LoVo (cell line): ENCODE results near the gene LRATD1.
"Not testable (repeated sequence)": the region's sequence is repeated elsewhere in the genome, so short reads cannot be mapped to it uniquely, and the experiment has no call there.

Experiments
- DNase-seq: peaks from one replicate; pipeline ENCODE4 v3.0.0-alpha.2; 2016; ENCODE audit warnings: low spot score

The LRATD1 gene, protein sequence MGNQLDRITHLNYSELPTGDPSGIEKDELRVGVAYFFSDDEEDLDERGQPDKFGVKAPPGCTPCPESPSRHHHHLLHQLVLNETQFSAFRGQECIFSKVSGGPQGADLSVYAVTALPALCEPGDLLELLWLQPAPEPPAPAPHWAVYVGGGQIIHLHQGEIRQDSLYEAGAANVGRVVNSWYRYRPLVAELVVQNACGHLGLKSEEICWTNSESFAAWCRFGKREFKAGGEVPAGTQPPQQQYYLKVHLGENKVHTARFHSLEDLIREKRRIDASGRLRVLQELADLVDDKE

DNA sequence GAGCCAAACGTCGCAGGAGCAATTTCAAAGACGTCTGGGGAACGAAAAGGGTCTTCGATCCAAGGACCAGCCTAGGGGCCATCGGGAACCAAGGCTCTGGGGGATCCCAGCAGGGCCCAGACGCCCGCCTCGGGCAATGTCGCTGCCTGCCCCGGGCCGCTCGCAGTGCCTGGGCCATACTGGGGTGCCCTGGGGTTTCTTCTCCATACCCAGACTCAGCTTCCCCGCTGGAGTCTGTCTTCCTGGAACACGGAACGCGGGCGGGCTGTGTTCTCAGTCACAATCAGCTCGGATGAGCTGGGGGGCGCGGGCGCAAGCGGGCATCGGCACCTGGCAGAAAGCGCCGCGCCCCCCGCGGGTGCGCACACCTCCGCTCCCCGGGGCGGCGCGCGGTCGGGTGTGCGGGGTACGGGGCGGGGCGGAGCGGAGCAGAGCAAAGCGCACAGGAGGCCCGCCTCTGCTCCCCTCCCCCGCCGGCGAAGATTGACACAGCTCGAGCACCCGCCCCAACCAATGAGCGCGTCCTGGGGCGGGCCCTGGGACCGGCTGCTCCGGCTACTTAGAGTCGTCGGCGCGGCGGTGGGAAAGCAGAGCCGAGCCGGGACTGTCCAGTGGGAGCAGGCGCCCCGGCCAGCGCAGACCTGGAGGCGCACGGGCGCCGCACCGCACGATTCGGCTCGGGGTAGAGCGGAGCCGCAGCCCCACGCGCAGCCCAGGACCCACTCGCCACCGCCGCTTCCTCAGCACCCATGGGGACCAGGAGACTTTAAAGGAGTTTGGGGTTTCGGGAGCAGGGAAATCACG, at the start of gene LRATD1:
Gene LRATD1 (plus strand): TSS at position 585 of the 804 bp plus-strand sequence. CDS start 1,263 bp downstream, outside the sequence.
- peak; percentile 54 for DNase-seq

GRCh38 chr2:14583059-14583458, 49.5 kb upstream of the LRATD1 start:
- DNase-seq = no peak

- no peak for DNase-seq
These were observed 48.7 kb upstream of the LRATD1 start for GRCh38 chr2:14583802-14584201.

DNA sequence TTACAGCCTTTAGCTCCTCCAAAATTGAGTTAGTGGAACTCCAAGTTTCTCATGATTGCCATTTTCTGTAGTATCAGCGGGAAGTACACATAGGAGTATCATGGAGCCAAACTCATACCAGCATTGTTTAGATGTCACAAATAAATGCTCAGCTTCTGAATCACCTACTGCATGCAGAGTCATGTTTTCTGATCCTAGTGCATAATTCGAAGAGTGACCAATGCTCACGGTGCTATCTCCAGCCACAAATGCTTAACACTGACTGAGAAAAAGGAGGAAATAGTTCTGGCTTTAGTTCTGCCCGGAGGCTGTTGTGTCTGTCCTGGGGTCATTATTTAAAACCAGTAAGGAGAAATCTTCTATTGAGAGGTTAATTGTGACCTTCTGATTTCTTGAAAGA, 45.4 kb upstream of the LRATD1 start:
- DNase-seq = peak; percentile 19

DNA sequence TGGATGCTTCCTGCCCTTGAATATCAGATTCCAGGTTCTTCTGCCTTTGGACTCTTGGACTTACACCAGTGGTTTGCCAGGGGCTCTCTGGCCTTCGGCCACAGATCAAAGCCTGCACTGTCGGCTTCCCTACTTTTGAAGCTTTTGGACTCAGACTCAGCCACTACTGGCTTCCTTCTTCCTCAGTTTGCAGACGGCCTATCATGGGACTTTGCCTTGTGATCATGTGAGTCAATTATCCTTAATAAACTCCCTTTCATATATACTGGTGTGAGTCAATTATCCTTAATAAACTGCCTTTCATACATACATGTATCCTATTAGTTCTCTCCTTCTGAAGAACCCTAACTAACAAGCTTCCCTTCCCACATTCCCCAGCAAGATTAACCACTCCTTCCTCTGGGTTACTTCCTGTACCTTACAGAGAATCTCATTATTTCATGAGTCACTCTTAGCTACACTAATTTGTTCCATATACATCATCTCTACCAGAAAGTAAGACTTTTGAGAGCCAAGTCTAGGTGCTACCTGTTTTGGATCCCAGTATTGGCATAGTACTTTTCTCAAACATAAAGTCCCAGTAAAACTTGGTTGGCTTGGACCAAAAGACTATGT, 31.3 kb upstream of the LRATD1 start:
- DNase-seq = peak; percentile 22

- DNase-seq = no peak
These were observed 30.2 kb upstream of the LRATD1 start for GRCh38 chr2:14602309-14602708.

DNA sequence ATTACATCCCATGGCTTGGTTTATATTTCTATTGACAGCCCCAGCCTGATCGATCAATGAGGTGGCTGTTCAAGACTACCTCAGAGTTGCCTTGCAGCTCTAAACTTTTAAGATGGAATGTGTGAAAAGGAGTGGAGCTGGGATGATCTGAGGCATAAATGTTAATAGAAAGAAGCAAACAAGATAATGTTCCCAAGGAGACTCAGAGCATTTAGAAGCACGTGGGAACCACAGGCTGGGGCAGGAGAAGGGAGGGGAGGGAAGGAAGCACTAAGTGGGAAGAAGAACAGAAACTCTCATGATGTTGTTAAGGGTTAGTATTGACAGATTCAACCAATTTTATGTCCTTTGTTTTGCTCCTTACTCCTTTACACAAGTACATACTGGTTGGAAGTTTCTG, 28.8 kb upstream of the LRATD1 start:
- no peak for DNase-seq

DNA sequence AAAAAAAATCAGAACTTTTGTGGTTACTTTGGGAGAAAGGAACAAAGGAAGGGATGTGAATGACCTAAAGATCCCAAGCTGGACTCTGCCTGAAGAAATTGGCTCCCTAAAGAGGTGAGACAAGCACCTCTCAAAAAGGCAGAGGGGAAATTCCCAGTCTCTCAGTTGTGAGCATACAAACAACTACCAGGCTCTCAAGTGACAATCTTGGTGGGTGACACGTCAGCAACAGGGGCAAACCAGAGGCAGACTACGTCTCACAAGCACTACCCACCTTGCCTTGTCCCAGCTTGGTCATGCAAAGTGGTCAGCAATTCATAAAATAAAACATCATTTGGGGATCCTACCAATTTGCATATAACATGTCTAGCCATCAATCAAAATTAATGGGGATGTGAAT, 24.3 kb upstream of the LRATD1 start:
- no peak for DNase-seq

GRCh38 chr2:14614017-14614416, 18.5 kb upstream of the LRATD1 start:
- no peak for DNase-seq

DNA sequence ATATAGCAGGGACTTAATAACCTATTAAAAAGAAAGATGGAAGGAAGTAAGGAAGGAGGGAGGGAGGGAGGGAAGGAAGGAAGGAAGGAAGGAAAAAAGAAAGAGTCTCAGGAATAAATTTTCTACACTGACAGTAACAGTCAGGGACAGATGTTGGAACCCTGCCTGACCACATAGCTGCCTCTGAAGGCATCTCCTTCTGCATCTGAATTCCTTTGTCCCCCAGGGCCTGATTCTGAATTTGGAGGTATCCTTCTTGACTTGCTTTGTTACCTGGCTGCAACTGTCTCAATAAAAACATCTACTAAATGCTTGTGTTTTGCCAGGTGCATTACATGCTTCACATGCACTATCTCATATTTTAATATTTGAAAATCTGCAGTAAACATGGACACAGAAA, 17.4 kb upstream of the LRATD1 start:
- no peak for DNase-seq

- no peak for DNase-seq
These were observed 16.8 kb upstream of the LRATD1 start for GRCh38 chr2:14615760-14616159.

DNA sequence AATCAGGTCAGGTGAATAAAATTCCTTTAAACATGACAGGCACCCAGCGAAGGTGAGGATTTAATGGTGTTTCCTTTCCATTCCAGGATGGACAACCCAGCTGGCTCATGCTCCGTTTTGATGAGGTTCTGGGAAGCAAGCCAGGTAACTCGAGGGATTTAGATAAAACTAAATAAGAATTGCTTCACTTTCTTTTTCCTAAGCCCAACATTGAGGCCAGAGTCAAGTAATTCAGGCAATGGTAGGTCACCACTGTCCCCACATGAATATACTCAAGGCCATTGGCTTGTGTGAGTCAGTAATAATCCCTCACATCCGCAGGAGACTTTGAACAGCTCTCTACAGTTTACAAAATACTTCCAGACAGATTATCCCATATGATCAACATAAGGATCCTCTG, 16.2 kb upstream of the LRATD1 start:
- no peak for DNase-seq

DNA sequence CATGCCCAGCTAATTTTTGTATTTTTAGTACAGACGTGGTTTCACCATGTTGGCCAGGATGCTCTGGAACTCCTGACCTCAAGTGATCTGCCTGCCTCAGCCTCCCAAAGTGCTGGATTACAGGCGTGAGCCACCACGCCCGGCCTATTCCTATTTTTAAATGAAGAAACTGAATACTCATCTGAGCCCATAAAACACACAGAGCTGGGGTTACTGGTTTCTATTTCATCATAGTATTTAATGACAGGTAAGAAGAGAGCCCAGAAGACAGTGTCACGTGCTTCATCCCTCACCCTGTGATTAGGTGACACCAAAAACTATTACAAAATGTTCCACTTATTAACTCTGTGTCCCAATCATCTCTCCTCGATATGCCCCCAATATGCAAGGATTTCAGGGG, 15.6 kb upstream of the LRATD1 start:
- DNase-seq = no peak

DNA sequence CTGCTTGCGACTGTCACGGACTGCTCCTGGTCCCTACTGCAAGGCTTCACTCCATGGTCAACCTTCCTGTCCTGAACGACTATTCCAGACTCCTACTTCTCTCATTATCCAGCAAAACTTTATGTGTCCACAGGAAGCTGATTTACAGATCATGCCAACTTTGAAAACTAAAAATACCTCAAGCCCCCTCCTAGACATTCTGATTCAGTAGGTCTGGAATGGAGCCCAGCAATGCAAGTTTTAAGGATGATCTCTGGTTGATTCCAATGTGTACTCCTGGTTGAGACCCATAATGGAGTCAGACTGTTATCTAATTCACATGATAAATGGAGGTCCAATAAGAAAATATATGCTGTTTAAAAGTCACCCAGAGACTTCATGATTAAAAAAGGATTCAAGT, 13.1 kb upstream of the LRATD1 start:
- no peak for DNase-seq

GRCh38 chr2:14621114-14621513, 11.4 kb upstream of the LRATD1 start:
- no peak for DNase-seq

GRCh38 chr2:14621906-14622549, 10.5 kb upstream of the LRATD1 start:
- DNase-seq = no peak

DNA sequence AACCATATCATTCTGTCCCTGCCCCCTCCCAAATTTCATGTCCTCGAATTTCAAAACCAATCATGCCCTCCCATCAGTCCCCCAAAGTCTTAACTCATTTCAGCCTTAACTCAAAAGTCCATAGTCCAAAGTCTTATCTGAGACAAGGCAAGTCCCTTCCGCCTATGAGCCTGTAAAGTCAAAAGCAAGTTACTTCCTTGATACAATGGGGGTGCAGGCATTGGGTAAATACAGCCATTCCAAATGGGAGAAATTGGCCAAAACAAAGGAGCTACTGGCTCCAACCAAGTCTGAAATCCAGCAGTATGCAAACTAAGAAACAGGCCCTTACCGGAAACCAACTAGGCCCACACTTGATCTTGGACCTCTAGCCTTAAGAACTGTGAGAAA, 10.0 kb upstream of the LRATD1 start:
- not testable (repeated sequence) for DNase-seq

- no peak for DNase-seq
These were observed 9.3 kb upstream of the LRATD1 start for GRCh38 chr2:14623237-14623636.

DNA sequence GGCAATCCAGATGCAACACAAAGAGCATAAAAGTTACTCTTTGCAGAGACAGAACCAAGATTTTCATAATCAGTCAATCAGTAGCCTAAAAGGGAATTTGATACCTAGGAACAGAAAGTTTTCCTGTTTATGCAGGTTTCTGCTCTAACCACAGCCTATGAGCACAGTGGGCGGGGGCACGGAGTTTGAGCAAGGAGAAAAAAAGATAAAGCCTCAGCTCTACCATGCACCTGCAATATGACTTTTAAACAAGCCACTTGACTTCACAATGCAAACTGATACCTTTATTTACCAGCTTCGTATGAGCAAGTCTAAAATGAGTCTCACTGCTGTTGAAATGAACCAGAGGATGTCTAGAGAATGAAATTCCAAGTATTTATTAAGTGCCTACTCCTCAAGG, 5.6 kb upstream of the LRATD1 start:
- DNase-seq = no peak

DNA sequence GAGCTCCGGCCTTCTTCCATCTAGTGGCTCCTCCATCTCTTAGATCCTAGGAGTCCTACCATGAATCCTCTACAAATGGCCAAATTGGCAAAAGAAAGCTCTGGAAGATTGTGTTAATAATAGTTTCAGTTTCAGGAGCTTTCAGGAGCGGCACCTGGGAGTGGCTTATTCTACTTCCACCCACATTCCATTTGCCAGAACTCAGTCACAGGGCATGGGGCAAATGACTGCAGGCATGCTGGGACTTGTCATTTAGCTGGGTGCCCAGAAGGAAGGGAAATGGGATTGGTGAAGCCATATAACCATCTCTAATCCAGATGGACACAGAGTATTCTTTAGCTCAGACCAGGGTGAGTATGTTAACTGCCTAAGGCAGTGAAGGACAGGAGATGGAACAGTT, 3.6 kb upstream of the LRATD1 start:
- DNase-seq = peak; percentile 60

- DNase-seq = no peak
These were observed 994 bp upstream of the LRATD1 start for GRCh38 chr2:14631406-14632040.

GRCh38 chr2:14633061-14633460, 544 bp downstream of the LRATD1 start:
- DNase-seq = no peak
